ENCODE measurements around the gene TNFSF12.

The TNFSF12 gene

DNA sequence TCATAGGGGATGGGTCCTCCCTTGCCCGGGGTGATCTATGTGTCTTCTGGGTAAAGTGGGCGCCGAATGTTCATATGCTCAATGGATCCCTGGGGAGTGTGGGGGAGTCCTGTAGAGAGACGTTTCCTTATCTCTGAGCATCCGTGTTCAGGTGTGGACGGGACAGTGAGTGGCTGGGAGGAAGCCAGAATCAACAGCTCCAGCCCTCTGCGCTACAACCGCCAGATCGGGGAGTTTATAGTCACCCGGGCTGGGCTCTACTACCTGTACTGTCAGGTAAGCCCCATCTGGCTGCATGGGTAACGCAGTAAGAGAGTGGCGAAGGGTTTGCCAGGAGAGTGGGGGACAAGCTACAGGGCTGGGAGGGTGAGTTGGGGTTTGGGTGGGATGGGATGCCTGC lies 7.8 kb downstream of the TNFSF12 start:
- Histone ChIP-seq H3K27ac (ENCODE audit: low read depth, low read length) (no peak overlapping the region), H3K27me3 (ENCODE audit: low read length) (no peaks in the 10 kb centered on the region), H2AFZ (ENCODE audit: low read depth, low read length, severe bottlenecking) (no peak overlapping the region), H3F3A (ENCODE audit: insufficient read depth) (no peaks in the 10 kb centered on the region), H3K4me2 (ENCODE audit: low read depth, low read length, poor library complexity, severe bottlenecking) (no peak overlapping the region), H3K9me2 (replicated peaks; ENCODE audit: insufficient read depth, low read length) (no peaks in the 10 kb centered on the region), H3K9ac (ENCODE audit: low read length) (no peak overlapping the region), H3K36me3 (ENCODE audit: low read length) (no peaks in the 10 kb centered on the region), H3K4me3 (ENCODE audit: insufficient read depth, low read length, poor library complexity, severe bottlenecking) (no peak overlapping the region), H3K9me3 (ENCODE audit: insufficient read depth, low read length) (no peaks in the 10 kb centered on the region), H4K20me1 (ENCODE audit: low read depth, low read length) (no peaks in the 10 kb centered on the region), H3K79me2 (ENCODE audit: insufficient read depth, low read length) (no peaks in the 10 kb centered on the region)
- no peak for TF ChIP-seq EZH2phosphoT487 (conservative IDR thresholded peaks at IDR 0.05; ENCODE audit: low read length)
- TF ChIP-seq, protein P1, sequence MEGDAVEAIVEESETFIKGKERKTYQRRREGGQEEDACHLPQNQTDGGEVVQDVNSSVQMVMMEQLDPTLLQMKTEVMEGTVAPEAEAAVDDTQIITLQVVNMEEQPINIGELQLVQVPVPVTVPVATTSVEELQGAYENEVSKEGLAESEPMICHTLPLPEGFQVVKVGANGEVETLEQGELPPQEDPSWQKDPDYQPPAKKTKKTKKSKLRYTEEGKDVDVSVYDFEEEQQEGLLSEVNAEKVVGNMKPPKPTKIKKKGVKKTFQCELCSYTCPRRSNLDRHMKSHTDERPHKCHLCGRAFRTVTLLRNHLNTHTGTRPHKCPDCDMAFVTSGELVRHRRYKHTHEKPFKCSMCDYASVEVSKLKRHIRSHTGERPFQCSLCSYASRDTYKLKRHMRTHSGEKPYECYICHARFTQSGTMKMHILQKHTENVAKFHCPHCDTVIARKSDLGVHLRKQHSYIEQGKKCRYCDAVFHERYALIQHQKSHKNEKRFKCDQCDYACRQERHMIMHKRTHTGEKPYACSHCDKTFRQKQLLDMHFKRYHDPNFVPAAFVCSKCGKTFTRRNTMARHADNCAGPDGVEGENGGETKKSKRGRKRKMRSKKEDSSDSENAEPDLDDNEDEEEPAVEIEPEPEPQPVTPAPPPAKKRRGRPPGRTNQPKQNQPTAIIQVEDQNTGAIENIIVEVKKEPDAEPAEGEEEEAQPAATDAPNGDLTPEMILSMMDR (IDR thresholded peaks at IDR 0.05; ENCODE audit: insufficient read depth, low read length, poor library complexity, severe bottlenecking) = no peak

DNA sequence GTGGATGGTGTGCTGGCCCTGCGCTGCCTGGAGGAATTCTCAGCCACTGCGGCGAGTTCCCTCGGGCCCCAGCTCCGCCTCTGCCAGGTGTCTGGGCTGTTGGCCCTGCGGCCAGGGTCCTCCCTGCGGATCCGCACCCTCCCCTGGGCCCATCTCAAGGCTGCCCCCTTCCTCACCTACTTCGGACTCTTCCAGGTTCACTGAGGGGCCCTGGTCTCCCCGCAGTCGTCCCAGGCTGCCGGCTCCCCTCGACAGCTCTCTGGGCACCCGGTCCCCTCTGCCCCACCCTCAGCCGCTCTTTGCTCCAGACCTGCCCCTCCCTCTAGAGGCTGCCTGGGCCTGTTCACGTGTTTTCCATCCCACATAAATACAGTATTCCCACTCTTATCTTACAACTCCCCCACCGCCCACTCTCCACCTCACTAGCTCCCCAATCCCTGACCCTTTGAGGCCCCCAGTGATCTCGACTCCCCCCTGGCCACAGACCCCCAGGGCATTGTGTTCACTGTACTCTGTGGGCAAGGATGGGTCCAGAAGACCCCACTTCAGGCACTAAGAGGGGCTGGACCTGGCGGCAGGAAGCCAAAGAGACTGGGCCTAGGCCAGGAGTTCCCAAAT lies 8.4 kb downstream of the TNFSF12 start:
- H3K36me3 ChIP-seq (ENCODE audit: low read length) = no peaks in the 10 kb centered on the region
- H3K79me2 ChIP-seq (ENCODE audit: insufficient read depth, low read length) = peaks cover 5% of the 10 kb centered on the region
- H3K4me2 ChIP-seq (ENCODE audit: low read depth, low read length, poor library complexity, severe bottlenecking) = no peak overlapping the region
- H3K27ac ChIP-seq (ENCODE audit: low read depth, low read length) = no peak overlapping the region
- no peaks in the 10 kb centered on the region for H3K27me3 ChIP-seq (ENCODE audit: low read length)
- H3K4me3 ChIP-seq (ENCODE audit: insufficient read depth, low read length, poor library complexity, severe bottlenecking) = no peak overlapping the region
- TF ChIP-seq, protein P1 (IDR thresholded peaks at IDR 0.05; ENCODE audit: insufficient read depth, low read length, poor library complexity, severe bottlenecking) = no peak
- no peak for TF ChIP-seq EZH2phosphoT487 (conservative IDR thresholded peaks at IDR 0.05; ENCODE audit: low read length)
- no peak overlapping the region for H2AFZ ChIP-seq (ENCODE audit: low read depth, low read length, severe bottlenecking)
- no peak overlapping the region for H3K9ac ChIP-seq (ENCODE audit: low read length)
- H3F3A ChIP-seq (ENCODE audit: insufficient read depth) = no peaks in the 10 kb centered on the region
- H4K20me1 ChIP-seq (ENCODE audit: low read depth, low read length) = no peaks in the 10 kb centered on the region
- no peaks in the 10 kb centered on the region for H3K9me3 ChIP-seq (ENCODE audit: insufficient read depth, low read length)
- no peaks in the 10 kb centered on the region for H3K9me2 ChIP-seq (replicated peaks; ENCODE audit: insufficient read depth, low read length)

DNA sequence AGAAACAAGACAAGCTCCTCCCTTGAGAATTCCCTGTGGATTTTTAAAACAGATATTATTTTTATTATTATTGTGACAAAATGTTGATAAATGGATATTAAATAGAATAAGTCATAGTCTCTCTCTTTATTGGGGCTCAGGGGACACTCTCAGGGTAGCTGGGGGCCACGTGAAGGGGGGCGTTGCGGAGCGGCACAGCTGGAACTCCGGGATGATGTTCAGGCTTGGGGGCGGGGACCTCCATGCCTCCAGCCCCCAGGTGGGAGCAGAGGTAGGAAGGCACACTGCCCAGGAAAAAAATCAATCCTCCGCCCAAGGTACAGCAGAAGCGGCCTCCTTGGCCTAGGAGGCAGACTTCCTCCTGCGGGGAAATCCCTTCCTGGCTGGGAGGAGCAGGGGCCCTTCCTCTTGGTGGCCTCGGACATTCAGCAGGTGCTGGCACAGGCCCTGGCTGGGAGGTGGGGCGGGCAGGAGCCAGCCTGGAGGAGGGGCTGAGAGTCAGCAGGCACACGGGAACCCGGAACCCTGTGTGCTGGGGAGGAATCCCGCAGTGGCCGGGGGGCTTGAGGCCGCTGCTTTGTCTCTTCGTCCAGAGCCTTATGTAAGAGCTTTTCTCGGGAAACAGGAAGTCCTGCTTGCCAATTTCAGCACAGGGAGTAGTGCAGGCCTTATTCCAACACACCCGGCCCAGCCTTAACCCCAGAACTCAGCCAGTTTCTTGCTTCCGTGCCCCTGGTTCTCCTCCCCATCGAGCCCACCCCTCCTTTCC lies 9.1 kb downstream of the TNFSF12 start:
- H3K4me2 ChIP-seq (ENCODE audit: low read depth, low read length, poor library complexity, severe bottlenecking) = no peak overlapping the region
- no peak overlapping the region for H3K27ac ChIP-seq (ENCODE audit: low read depth, low read length)
- H4K20me1 ChIP-seq (ENCODE audit: low read depth, low read length) = no peaks in the 10 kb centered on the region
- no peaks in the 10 kb centered on the region for H3K27me3 ChIP-seq (ENCODE audit: low read length)
- no peak overlapping the region for H2AFZ ChIP-seq (ENCODE audit: low read depth, low read length, severe bottlenecking)
- H3F3A ChIP-seq (ENCODE audit: insufficient read depth) = no peaks in the 10 kb centered on the region
- no peak overlapping the region for H3K4me3 ChIP-seq (ENCODE audit: insufficient read depth, low read length, poor library complexity, severe bottlenecking)
- no peaks in the 10 kb centered on the region for H3K36me3 ChIP-seq (ENCODE audit: low read length)
- H3K79me2 ChIP-seq (ENCODE audit: insufficient read depth, low read length) = peaks cover 12% of the 10 kb centered on the region
- H3K9me2 ChIP-seq (replicated peaks; ENCODE audit: insufficient read depth, low read length) = no peaks in the 10 kb centered on the region
- TF ChIP-seq EZH2phosphoT487 (conservative IDR thresholded peaks at IDR 0.05; ENCODE audit: low read length) = no peak
- TF ChIP-seq, protein P1 (IDR thresholded peaks at IDR 0.05; ENCODE audit: insufficient read depth, low read length, poor library complexity, severe bottlenecking) = no peak
- H3K9me3 ChIP-seq (ENCODE audit: insufficient read depth, low read length) = no peaks in the 10 kb centered on the region
- H3K9ac ChIP-seq (ENCODE audit: low read length) = no peak overlapping the region

Data from SU-DHL-6 (cell line).